ENCODE results near the gene COX6A1.

COX6A1 gene

GRCh38 chr12:120437735-120438494 lies at the start of gene COX6A1:
TSS of gene COX6A1 (plus strand) at chr12:120438113. CDS start at chr12:120438127, 14 bp downstream.
- in situ Hi-C loops (cut with MboI; ENCODE audit: low sequenced_read_pairs): no loop called here

- in situ Hi-C loops (cut with MboI; ENCODE audit: low sequenced_read_pairs): no loop called here
These were observed 49.0 kb upstream of the COX6A1 start for GRCh38 chr12:120388691-120389481.

GRCh38 chr12:120390540-120391120 lies 47.3 kb upstream of the COX6A1 start:
- in situ Hi-C loops (cut with MboI; ENCODE audit: low sequenced_read_pairs): no loop called here

GRCh38 chr12:120394483-120395367 lies 43.2 kb upstream of the COX6A1 start:
- in situ Hi-C loops (cut with MboI; ENCODE audit: low sequenced_read_pairs): no loop called here

- in situ Hi-C loops (cut with MboI; ENCODE audit: low sequenced_read_pairs): no loop called here
These were observed 39.9 kb upstream of the COX6A1 start for GRCh38 chr12:120397824-120398540.

GRCh38 chr12:120399531-120399930 lies 38.4 kb upstream of the COX6A1 start:
- in situ Hi-C loops (cut with MboI; ENCODE audit: low sequenced_read_pairs): no loop called here

GRCh38 chr12:120402217-120402616 lies 35.7 kb upstream of the COX6A1 start:
- in situ Hi-C loops (cut with MboI; ENCODE audit: low sequenced_read_pairs): no loop called here

- in situ Hi-C loops (cut with MboI; ENCODE audit: low sequenced_read_pairs): no loop called here
These were observed 34.0 kb upstream of the COX6A1 start for GRCh38 chr12:120403869-120404268.

- in situ Hi-C loops (cut with MboI; ENCODE audit: low sequenced_read_pairs): no loop called here
These were observed 33.6 kb upstream of the COX6A1 start for GRCh38 chr12:120404271-120404670.

- in situ Hi-C loops (cut with MboI; ENCODE audit: low sequenced_read_pairs): no loop called here
These were observed 31.8 kb upstream of the COX6A1 start for GRCh38 chr12:120406069-120406468.

GRCh38 chr12:120406553-120406952 lies 31.4 kb upstream of the COX6A1 start:
- in situ Hi-C loops (cut with MboI; ENCODE audit: low sequenced_read_pairs): no loop called here

GRCh38 chr12:120408771-120409170 lies 29.1 kb upstream of the COX6A1 start:
- in situ Hi-C loops (cut with MboI; ENCODE audit: low sequenced_read_pairs): no loop called here

GRCh38 chr12:120412421-120412820 lies 25.5 kb upstream of the COX6A1 start:
- in situ Hi-C loops (cut with MboI; ENCODE audit: low sequenced_read_pairs): no loop called here

- in situ Hi-C loops (cut with MboI; ENCODE audit: low sequenced_read_pairs): no loop called here
These were observed 23.8 kb upstream of the COX6A1 start for GRCh38 chr12:120413901-120414695.

- in situ Hi-C loops (cut with MboI; ENCODE audit: low sequenced_read_pairs): no loop called here
These were observed 21.3 kb upstream of the COX6A1 start for GRCh38 chr12:120416490-120417216.

- in situ Hi-C loops (cut with MboI; ENCODE audit: low sequenced_read_pairs): no loop called here
These were observed 19.9 kb upstream of the COX6A1 start for GRCh38 chr12:120417917-120418580.

GRCh38 chr12:120421701-120422100 lies 16.2 kb upstream of the COX6A1 start:
- in situ Hi-C loops (cut with MboI; ENCODE audit: low sequenced_read_pairs): no loop called here

GRCh38 chr12:120422892-120423456 lies 14.9 kb upstream of the COX6A1 start:
- in situ Hi-C loops (cut with MboI; ENCODE audit: low sequenced_read_pairs): no loop called here

All from HL-60/S4 (cell line).